Measurements from ENCODE around the gene TERF2IP. TPM values are rescaled to one million over a fixed set of nuclear protein-coding genes. Genes with fewer than 3 reads are reported as not detected.

The TERF2IP gene
- polyA plus RNA-seq, 1 donor from 2014 or later, result 128 TPM

GRCh38 chr16:75660726-75661302 is 13.2 kb downstream of the TERF2IP start:
- no peaks in the 10 kb centered on the region for H3K9me3 Mint-ChIP-seq
- peaks cover 2 to 7% (median 2%) of the 10 kb centered on the region in 3 donors for H3K4me1 Mint-ChIP-seq
- H3K4me3 Mint-ChIP-seq, result no peak overlapping the region
- H3K27ac Mint-ChIP-seq, result peak overlapping the region in 1 of 3 donors; percentile 62
- H3K27me3 Mint-ChIP-seq, result no peaks in the 10 kb centered on the region
- H3K36me3 Mint-ChIP-seq, result peaks cover under 1% of the 10 kb centered on the region

- no peaks in the 10 kb centered on the region for H3K9me3 Mint-ChIP-seq
- H3K27me3 Mint-ChIP-seq, result no peaks in the 10 kb centered on the region
- H3K27ac Mint-ChIP-seq, result peak overlapping the region in 1 of 3 donors; percentile 46
- H3K36me3 Mint-ChIP-seq, result peaks cover 2% of the 10 kb centered on the region
- peaks cover 0 to 2% (median 0%) of the 10 kb centered on the region in 3 donors for H3K4me1 Mint-ChIP-seq
- H3K4me3 Mint-ChIP-seq, result no peak overlapping the region
These were observed 19.9 kb downstream of the TERF2IP start for GRCh38 chr16:75667503-75667902.

GRCh38 chr16:75676909-75677308 is 29.3 kb downstream of the TERF2IP start, which contains the start of gene CPHXL2:
TSS of gene CPHXL2 (minus strand) at chr16:75677009. CDS start at chr16:75676999, 10 bp downstream.
- H3K4me1 Mint-ChIP-seq, result peaks cover 0 to 1% (median 0%) of the 10 kb centered on the region in 3 donors
- peaks cover 1% of the 10 kb centered on the region for H3K36me3 Mint-ChIP-seq
- H3K27me3 Mint-ChIP-seq, result no peaks in the 10 kb centered on the region
- H3K4me3 Mint-ChIP-seq, result no peak within 1 kb of the TSS
- H3K27ac Mint-ChIP-seq, result no peak within 1 kb of the TSS
- H3K9me3 Mint-ChIP-seq, result no peaks in the 10 kb centered on the region

GRCh38 chr16:75679366-75679765 is 31.8 kb downstream of the TERF2IP start:
- peaks cover 1% of the 10 kb centered on the region for H3K36me3 Mint-ChIP-seq
- H3K4me3 Mint-ChIP-seq, result no peak overlapping the region
- peaks cover 0 to 1% (median 0%) of the 10 kb centered on the region in 3 donors for H3K4me1 Mint-ChIP-seq
- H3K27ac Mint-ChIP-seq, result no peak overlapping the region
- no peaks in the 10 kb centered on the region for H3K27me3 Mint-ChIP-seq
- H3K9me3 Mint-ChIP-seq, result peaks cover 0 to 1% (median 0%) of the 10 kb centered on the region in 3 donors

GRCh38 chr16:75682308-75682707 is 34.7 kb downstream of the TERF2IP start:
- H3K4me3 Mint-ChIP-seq, result no peak overlapping the region
- no peaks in the 10 kb centered on the region for H3K27me3 Mint-ChIP-seq
- no peaks in the 10 kb centered on the region for H3K4me1 Mint-ChIP-seq
- peaks cover 1% of the 10 kb centered on the region for H3K36me3 Mint-ChIP-seq
- peaks cover 0 to 2% (median 0%) of the 10 kb centered on the region in 3 donors for H3K9me3 Mint-ChIP-seq
- no peak overlapping the region for H3K27ac Mint-ChIP-seq

- peaks cover 0 to 4% (median 2%) of the 10 kb centered on the region in 3 donors for H3K9me3 Mint-ChIP-seq
- no peak overlapping the region for H3K4me3 Mint-ChIP-seq
- H3K4me1 Mint-ChIP-seq, result peaks cover 0 to 5% (median 0%) of the 10 kb centered on the region in 3 donors
- no peak overlapping the region for H3K27ac Mint-ChIP-seq
- H3K27me3 Mint-ChIP-seq, result no peaks in the 10 kb centered on the region
- peaks cover 6% of the 10 kb centered on the region for H3K36me3 Mint-ChIP-seq
These were observed 39.8 kb downstream of the TERF2IP start for GRCh38 chr16:75687361-75687760.

GRCh38 chr16:75695708-75696107 is 48.1 kb downstream of the TERF2IP start:
- Mint-ChIP-seq H3K36me3 (peaks cover 3% of the 10 kb centered on the region), H3K27me3 (no peaks in the 10 kb centered on the region), H3K4me3 (no peak overlapping the region), H3K9me3 (no peaks in the 10 kb centered on the region), H3K27ac (no peak overlapping the region), H3K4me1 (peaks cover 0 to 2% (median 0%) of the 10 kb centered on the region in 3 donors)

- no peak overlapping the region for H3K4me3 Mint-ChIP-seq
- no peaks in the 10 kb centered on the region for H3K27me3 Mint-ChIP-seq
- H3K36me3 Mint-ChIP-seq, result peaks cover 2% of the 10 kb centered on the region
- H3K27ac Mint-ChIP-seq, result no peak overlapping the region
- no peaks in the 10 kb centered on the region for H3K4me1 Mint-ChIP-seq
- H3K9me3 Mint-ChIP-seq, result no peaks in the 10 kb centered on the region
These were observed 50.0 kb downstream of the TERF2IP start for GRCh38 chr16:75697571-75697970.

GRCh38 chr16:75701361-75701760 is 53.8 kb downstream of the TERF2IP start, which contains the start of gene DUXB:
TSS of gene DUXB (minus strand) at chr16:75701461. CDS start at chr16:75701418, 43 bp downstream.
- Mint-ChIP-seq H3K4me3 (no peak within 1 kb of the TSS), H3K36me3 (peaks cover 2% of the 10 kb centered on the region), H3K4me1 (no peaks in the 10 kb centered on the region), H3K27me3 (no peaks in the 10 kb centered on the region), H3K9me3 (no peaks in the 10 kb centered on the region), H3K27ac (no peak within 1 kb of the TSS)

GRCh38 chr16:75702242-75702641 is 54.7 kb downstream of the TERF2IP start:
- Mint-ChIP-seq H3K9me3 (no peaks in the 10 kb centered on the region), H3K4me1 (no peaks in the 10 kb centered on the region), H3K36me3 (peaks cover 2% of the 10 kb centered on the region), H3K4me3 (no peak overlapping the region), H3K27ac (no peak overlapping the region), H3K27me3 (no peaks in the 10 kb centered on the region)

GRCh38 chr16:75703306-75703705 is 55.7 kb downstream of the TERF2IP start:
- Mint-ChIP-seq H3K9me3 (peaks cover 0 to under 1% (median 0%) of the 10 kb centered on the region in 3 donors), H3K4me3 (no peak overlapping the region), H3K36me3 (peaks cover 2% of the 10 kb centered on the region), H3K4me1 (no peaks in the 10 kb centered on the region), H3K27ac (no peak overlapping the region), H3K27me3 (no peaks in the 10 kb centered on the region)

Other genes starting within 250 kb of the TERF2IP start
- 31.5 TPM for gene CFDP1, start 214.3 kb upstream of the TERF2IP start, polyA plus RNA-seq
- gene TMEM170A, start 183.1 kb upstream of the TERF2IP start, polyA plus RNA-seq, result 51.5 TPM
- gene CHST6, start 152.3 kb upstream of the TERF2IP start, polyA plus RNA-seq, result 0.13 TPM
- gene CHST5, start 111.7 kb upstream of the TERF2IP start, polyA plus RNA-seq, result not detected
- gene TMEM231, start 91.5 kb upstream of the TERF2IP start, polyA plus RNA-seq, result 5.8 TPM
- 307 TPM for gene GABARAPL2, start 81.4 kb upstream of the TERF2IP start, polyA plus RNA-seq
- gene ADAT1, start 24.5 kb upstream of the TERF2IP start, polyA plus RNA-seq, result 39.3 TPM
- gene KARS1, start 108 bp upstream of the TERF2IP start, polyA plus RNA-seq, result 184 TPM
- 0.18 TPM for gene CPHXL2, start 29.2 kb downstream of the TERF2IP start, polyA plus RNA-seq
- gene DUXB, start 53.7 kb downstream of the TERF2IP start, polyA plus RNA-seq, result not detected
- gene CPHXL, start 78.7 kb downstream of the TERF2IP start, polyA plus RNA-seq, result not detected